Activated CD8-positive, alpha-beta memory T cell treated with anti-CD3 and anti-CD28 coated beads for 36 hours (primary cell): ENCODE results near the gene IL1R1. TPM values are rescaled to one million over a fixed set of nuclear protein-coding genes. Genes with fewer than 3 reads are reported as not detected.

ENCODE experiments used
- CTCF ChIA-PET: fragments of 350-600 bp; sonication (Branson Sonifier 250); formaldehyde crosslinking; loops from one replicate; lab custom pipeline; 2021; ENCODE audit warnings: antibody characterized with exemption; lab: Charles Lee
- POLR2A ChIA-PET: fragments of 350-600 bp; sonication (Branson Sonifier 250); formaldehyde crosslinking; loops from one replicate; lab custom pipeline; 2021; ENCODE audit warnings: antibody characterized with exemption; lab: Charles Lee
- total RNA-seq, 2 experiments: library from RNA; stranded (reverse); gene quantifications; one replicate each; pipeline ENCODE4 v1.2.3, GENCODE V29; 2021

The IL1R1 gene
- total RNA-seq, 2 experiments from 2014 or later = 1.8 to 2.1 TPM

DNA sequence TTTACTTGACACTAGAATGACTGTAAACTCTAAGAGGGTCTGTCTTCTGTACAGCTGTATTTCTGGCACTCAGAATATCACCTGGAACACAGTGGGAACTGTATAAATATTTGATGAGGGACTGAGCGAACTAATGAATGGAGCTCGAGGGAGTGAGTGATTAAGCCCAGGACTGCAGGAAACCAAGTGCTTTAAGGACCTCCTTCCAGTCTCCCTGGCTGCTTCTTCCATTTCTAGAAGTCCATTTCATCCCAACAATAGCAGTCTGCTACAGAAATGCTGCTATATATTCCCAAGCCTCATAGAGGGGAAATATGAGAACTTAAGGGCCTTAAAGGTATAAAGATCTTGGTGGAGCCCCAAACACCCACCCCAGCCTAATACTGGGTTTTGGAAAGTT lies 41.5 kb downstream of the IL1R1 start:
- ChIA-PET POLR2A (no interaction called here), CTCF (interaction anchor here (1.8 kb wide), 1 partner anchor 56 kb away, joined by 7 read pairs; no protein-coding TSS in a partner anchor)

DNA sequence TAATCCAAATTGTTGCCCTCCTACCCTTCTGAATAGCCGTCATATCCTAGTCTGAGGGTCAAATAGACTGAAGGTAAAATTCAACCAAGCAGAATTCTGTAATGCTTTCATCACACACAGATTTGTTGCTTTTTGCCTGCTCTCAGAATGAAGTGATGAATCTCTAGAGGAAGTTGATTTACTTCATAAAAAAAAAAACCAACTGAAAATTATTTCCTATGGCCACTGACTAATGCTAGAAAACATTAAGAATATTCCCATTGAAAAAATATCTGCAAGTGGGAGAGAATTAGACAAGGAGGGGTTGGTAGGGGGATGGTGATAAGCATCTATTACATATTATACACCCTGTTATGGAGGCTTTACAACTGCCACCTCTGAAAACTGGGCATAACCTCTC lies 42.0 kb downstream of the IL1R1 start:
- POLR2A ChIA-PET = no interaction called here
- CTCF ChIA-PET = interaction anchor here (1.8 kb wide), 1 partner anchor 55 kb away, joined by 7 read pairs; no protein-coding TSS in a partner anchor

DNA sequence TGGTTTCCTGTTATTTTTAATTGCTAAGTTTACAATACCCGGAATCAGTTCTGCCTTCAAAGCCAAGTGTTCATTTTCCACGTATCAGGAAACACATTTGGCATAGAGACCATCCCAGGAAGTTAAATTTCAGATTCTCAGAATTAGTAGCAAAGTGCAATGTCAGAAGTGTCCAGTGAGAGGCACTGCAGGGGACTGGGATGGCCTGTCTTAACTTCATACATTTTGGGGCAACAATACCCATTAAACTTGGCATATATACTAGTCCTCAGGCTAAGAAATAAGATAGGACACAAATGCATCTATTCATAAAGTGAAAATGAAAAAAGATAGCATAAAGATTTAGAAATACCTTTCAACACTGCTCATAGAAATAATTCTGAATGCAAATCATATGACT lies 42.8 kb downstream of the IL1R1 start:
- ChIA-PET CTCF (interaction anchor here (2.3 kb wide), 1 partner anchor 165 kb away, joined by 5 read pairs; no protein-coding TSS in a partner anchor), POLR2A (no interaction called here)

DNA sequence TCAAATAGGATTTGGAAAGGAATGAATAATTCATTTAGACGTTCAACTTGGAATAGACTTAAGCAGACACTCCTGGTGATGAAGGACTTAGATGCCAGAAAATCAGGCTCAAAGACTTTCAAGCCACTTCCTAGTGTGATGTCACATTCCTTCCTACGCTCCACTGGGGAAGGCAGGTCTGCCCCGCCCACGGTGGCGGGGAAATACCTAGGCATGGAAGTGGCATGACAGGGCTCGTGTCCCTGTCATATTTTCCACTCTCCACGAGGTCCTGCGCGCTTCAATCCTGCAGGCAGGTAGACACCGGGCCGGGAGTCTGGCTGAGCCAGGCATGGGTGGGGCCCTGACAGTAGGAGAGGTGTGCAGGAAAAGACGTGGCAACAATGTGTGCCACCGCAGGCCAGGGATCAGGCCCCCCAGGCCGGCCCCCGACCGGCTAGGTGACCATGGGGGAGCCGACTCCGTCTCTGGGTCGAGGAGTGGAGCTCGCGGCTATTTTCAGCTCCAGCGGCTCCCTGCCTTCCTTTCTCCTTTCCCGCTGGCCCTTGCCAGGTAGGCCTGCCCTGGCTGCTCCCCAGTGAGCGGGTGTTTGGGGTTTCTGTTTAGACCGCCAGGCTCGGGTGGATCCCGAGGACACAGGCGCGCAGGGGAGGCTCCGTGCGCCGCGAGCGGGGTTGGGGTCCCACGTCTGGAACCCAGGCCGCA lies 44.4 kb downstream of the IL1R1 start, which contains the start of gene IL1RL2:
Gene IL1RL2 (plus strand): TSS at position 233 of the 705 bp plus-strand sequence. CDS start 845 bp downstream, outside the sequence.
- ChIA-PET CTCF (interaction anchor here (1.0 to 2.3 kb wide), 3 partner anchors 54 to 180 kb away, joined by 3 to 5 read pairs (median 4); no protein-coding TSS in a partner anchor), POLR2A (no interaction called here)

DNA sequence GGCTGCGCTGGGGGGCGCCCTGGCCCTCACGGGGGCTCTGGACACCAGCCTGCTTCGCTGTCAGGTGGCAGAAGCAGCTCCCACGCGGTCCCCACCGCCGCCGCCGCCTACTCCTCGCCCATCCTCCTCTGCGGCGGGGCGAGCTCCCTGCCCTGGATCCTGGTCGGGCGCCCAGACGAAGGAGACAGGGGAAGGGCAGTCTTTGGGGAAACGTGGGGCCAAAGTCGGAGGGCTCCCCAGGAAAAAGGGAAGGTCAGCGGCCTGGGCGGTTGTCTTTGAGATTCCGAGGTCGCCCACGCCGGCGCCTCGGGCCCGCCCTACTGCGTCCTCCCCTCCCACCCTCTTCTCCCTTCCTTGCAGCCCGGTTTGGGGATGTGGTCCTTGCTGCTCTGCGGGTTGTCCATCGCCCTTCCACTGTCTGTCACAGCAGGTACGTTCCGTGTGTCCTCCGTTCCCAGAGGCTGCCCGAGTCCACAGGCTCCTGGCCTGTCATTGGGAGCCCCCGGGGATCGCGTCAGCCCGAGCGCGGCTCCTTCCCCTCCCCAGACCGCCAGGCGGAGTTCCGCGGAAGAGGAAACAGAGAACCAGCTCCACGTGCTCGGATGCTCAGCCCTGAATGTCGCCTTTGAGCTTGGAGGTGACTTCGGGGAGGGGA lies 45.1 kb downstream of the IL1R1 start:
- ChIA-PET CTCF (interaction anchor here (1.0 to 1.4 kb wide), 2 partner anchors 54 to 181 kb away, joined by 3 to 4 read pairs; no protein-coding TSS in a partner anchor), POLR2A (no interaction called here)

DNA sequence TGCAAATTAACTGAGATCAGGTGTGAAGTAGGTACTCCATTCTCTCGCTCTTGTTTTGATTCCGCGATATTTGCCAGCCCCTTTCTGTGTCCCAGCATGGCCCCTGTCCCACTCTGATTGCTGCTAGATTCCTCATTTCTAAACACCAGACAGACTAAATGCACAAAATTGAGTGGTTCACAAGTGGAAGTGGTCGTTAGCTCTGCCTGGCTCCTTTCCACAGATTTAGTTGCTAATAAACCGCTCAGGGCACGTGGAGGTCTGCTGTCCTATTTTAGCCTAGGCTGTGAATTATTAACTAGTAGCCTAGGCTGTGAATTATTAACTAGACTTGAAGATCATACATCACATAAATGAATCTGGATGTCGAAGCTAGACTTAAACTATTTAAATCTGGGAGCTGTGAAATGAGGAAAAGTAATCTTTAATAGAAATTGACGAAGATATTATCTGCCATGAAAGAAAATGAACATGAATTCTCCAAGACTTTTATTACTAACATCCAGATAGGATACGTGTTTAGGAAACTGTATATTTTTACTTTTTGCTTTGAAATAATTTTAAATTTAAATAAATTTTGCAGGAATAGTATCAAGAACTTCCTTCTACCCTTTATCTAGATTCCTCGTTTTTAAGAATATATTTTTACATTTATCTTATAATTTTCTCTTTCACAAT lies 48.0 kb downstream of the IL1R1 start:
- POLR2A ChIA-PET = no interaction called here
- CTCF ChIA-PET = no interaction called here

DNA sequence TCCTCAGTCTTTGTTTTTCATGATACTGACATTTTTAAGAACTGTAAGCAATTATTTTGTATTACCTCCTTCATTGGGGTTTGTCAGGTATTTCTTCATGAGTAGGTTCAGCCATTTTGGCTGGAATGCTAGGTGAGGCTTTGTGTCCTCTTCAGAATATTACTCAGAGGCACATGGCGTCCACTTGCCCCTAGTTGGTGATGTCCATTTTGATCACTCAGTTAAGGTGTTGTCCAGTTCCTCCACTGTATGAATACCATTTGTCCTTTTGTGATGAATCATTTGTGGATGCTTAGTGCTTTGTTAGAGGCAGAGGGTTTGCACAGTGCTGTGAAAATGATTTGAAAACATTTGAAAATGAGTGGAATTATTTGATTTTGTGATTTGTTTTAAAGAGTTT lies 49.0 kb downstream of the IL1R1 start:
- ChIA-PET CTCF (no interaction called here), POLR2A (no interaction called here)

DNA sequence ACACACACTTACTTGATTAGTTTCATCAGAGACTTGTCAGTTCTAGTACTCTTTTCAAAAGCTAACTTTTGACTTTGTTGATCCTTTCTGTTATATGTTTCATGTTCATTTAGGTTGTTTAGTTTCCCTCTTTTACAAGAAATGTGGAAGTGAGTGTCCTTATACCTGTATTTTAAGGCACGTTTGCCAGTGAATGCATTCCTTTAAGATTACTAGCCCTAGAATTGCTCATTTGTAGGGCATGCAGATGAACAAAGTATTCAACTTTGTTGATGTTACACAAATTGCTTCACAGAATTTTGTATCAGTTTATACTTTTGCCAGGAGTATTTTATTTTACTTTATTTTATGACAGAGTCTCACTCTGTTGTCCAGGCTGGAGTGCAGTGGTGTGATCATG lies 50.5 kb downstream of the IL1R1 start:
- CTCF ChIA-PET = no interaction called here
- POLR2A ChIA-PET = no interaction called here

DNA sequence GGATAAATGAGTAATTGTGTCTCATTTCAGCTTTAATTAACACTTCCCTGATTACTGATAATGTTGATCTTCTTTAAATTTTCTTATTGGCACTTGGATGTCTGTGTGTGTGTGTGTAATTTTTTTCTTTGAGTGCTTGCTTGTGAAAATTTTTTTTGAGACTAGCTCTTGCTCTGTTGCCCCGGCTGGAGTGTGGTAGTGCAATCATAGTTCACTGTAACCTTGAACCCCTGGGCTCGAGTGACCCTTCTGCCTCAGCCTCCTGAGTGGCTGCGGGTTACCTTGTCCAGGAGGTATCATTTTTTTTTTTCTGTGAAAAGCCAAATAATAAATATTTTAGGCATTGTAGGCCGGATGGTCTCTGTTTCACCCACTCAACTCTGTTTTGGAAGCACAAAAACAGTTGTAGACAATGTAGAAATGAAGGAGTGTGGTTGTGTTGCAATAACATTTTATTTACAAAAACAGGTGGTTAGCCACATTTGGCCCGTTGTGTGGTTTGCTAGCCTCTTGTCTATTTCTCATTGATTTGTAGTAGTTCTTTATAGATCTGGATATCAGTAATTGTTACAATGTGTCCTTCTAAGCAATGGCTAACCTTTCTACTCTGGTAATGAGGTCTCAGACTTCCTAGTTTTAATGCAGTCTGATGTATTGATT lies 52.2 kb downstream of the IL1R1 start:
- ChIA-PET POLR2A (no interaction called here), CTCF (no interaction called here)

DNA sequence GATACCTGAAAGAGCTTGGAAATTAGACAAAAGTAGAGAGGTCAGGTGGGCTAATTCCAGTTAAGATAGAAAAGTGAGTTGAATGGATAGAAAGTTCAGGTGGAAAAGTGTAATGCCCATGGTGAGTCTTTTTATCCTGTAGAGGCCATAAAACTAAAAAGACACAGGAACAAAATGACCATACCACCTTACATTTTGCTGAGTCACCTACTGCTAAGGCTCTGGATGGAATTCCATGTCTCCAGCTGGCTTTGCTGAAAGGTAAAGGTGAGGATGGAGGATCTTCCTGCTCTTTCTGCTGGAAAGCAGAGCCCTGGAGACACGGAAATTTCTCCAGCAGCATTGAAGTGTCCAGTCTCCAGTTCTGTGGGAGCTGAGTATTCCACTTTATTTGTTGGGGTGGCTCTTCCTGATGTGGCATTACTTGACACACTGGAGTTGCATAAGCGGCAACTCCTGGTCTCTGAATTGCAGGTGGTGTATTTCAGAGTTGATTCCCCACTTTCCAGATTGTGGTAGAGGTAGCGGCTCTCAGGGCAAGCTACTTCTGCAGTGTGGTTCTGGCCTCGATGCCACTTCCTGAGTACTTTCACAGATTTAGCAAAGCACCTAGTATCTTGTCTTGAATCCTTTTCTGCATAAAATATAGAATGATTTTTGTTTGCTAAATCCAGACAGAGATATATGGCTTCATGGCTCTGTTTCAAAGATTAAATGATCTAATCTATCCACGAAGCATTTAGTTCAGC lies 55.0 kb downstream of the IL1R1 start:
- POLR2A ChIA-PET = no interaction called here
- CTCF ChIA-PET = no interaction called here

DNA sequence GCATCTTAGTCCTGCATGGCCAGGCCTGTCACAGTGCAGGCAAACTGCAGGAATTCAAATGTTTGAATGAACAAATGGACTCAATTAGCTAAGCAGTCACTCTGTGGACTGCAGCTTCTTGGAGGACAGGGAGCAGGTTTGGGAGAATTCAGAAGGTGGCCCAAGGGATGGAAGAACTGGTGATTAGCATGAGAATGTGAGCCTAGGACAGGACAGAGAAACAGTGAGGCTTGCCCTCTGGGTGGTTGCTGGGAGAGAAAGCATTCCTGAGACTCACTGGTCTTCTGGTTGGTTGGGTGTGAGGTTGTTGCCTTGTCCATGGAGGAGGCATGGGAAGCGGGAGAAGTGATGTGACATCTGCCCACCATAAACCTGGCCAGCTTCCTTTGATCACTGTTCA lies 58.0 kb downstream of the IL1R1 start:
- POLR2A ChIA-PET = no interaction called here
- CTCF ChIA-PET = interaction anchor here (0.7 kb wide), 1 partner anchor 180 kb away, joined by 3 read pairs; no protein-coding TSS in a partner anchor

DNA sequence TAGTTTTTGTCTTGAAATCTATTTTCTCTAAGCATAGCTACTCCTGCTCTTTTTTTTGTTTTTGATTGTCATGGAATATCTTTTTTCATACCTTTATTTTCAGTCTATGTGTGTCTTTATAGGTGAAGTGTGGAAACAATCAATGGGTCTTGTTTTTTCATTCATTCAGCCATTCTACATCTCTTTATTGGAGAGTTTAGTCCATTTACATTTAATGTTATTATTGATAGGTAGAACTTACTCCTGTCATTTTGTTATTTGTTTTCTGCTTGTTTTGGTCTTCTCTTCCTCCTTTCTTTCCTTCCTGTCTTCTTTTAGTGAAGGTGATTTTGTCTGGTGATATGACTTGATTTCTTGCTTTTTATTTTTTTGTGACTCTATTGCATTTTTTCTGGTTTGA lies 62.1 kb downstream of the IL1R1 start:
- ChIA-PET POLR2A (no interaction called here), CTCF (no interaction called here)

DNA sequence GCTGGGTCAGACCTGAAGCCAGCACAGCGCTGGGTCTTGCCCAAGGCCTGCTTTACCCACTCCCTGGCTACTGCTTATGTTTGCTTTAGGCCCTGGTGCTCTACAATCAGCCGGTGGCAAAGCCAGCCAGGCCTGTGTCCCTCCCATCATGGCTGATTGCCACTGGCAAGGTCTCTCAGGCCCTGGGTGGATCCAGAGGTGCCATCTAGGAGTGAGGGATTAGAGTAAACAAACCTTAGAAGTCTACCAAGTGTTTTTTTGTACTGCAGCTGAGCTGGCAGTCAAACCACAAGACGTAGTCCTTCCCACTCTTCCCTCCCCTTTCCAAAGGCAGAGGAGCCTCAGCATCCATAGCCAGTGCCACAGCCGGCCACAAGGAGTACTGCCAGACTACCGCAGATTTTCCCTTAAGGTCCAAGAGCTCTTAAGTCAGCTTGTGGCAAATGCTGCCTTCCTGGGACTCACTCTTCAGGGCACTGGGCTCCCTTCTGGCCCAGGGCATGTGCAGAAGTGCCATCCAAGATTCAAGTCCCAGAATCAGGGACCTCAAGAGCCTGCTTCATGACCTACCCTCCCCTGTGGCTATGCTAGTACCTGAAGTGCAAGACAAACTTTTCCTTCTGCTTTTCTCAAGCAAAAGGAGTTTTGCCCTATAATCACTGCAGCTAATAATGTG lies 64.3 kb downstream of the IL1R1 start:
- CTCF ChIA-PET = no interaction called here
- POLR2A ChIA-PET = no interaction called here

DNA sequence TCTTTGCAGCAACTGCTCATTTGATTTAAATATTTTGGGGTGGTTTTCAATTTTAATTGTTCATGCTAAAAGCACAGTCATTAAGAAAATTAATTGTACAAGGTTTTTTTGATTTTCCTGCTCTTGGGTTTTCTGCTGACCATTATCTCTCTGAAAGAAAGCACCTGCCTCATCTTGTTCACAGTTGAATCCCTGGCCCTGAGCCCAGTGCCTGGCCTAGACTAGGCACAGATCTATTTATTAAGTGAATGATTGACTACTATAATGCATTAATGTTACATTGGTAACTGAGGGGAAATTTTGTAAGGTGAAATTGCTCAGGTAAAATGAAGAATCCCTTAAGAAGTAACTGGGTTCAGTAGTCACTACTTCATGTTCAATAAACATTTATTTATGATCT lies 66.2 kb downstream of the IL1R1 start:
- POLR2A ChIA-PET = no interaction called here
- CTCF ChIA-PET = no interaction called here

DNA sequence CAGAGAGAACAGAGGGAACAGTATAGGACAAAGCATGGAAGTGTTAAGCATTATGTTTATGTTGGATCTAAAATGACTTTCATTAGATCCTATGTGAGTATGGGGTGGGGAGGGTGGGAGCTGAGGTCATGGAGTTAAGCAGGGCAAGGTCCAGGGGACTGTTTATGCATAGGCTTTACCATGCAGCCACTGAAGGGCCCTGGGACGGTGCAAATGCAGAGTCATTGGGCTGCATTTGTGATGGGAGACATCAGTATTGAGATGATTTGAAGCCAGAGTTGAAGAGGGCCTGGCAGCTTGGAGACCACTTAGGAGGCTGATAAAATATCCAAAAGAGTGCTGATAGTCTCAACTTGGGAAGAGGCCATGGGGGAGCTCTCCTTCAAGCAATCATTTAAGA lies 66.9 kb downstream of the IL1R1 start:
- POLR2A ChIA-PET = no interaction called here
- CTCF ChIA-PET = no interaction called here

DNA sequence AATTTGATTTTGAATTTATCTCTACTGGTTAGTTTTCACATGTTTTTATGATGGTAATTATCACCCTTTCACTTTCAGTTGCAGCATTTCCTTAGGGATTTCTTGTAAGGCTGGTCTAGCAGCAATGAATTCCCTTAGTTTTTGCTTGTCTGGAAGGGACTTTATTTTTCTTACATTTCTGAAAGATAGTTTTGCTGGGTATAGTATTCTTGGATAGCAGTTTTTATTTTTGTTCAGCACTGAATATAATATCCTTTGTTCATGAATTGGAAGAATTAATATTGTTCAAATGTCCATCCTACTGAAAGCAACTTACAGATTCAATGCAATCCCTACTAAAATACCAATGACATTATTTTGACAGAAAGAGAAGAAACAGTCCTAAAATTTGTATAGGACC lies 74.5 kb downstream of the IL1R1 start:
- ChIA-PET CTCF (no interaction called here), POLR2A (no interaction called here)

DNA sequence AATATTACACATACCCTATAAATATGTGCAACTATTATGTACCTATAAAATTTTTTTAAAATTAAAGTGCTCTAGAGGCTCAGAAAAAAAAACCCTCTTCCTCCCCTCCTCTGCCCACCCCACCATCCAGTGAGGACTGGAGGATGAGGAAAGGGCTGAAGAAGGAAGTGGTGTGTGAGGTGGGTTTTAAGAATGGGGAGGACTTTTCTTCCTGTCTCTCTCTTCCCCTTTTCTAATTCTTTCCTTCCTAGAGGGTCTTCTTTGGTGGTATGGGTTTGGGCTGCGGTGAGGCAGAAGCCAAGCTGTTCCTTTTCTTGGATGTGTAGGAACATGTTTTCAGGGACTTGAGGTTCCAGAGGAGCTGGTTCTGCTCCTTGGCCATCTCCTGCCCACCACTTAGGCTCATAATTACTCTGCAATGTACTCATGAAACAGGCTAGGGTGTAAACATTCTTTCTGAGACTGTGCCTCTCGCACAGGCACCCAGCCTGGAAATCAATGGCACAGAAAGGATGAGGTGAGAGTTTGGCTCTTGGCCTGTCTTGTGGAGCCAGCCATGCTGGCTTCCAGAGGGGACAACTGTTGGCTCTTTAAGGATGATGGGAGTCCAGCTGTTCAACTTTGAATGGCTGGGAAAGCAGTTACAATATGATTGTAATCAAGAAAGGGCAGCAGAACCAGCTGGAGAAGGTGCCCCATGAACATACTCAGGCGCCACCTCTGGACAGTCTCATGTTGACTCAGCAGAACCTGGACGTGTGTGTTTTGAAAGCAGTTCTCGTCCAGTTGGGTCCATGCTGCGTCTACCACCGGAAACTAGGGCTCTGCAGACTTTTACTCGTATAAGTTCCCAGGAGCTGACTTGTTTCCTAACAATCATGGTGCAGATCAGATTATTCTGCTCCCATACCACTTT lies 82.5 kb downstream of the IL1R1 start:
- POLR2A ChIA-PET = no interaction called here
- CTCF ChIA-PET = interaction anchor here (1.2 to 1.6 kb wide), 3 partner anchors 16 to 220 kb away, joined by 3 to 5 read pairs (median 4); partner anchors contain the start of gene IL18RAP
